Prostate gland (tissue), 2 donors: ENCODE results near the gene CSAD. TPM values are rescaled to one million over a fixed set of nuclear protein-coding genes. Genes with fewer than 3 reads are reported as not detected.
A peak's percentile ranks its signal among the peaks of the same experiment; 100 is the strongest.
"Not testable (repeated sequence)": the region's sequence is repeated elsewhere in the genome, so short reads cannot be mapped to it uniquely, and the experiment has no call there.

Experiments used
- DNase-seq: peaks from one replicate; pipeline ENCODE4 v3.0.0-alpha.2; 2019; ENCODE audit warnings: low spot score
- H3K27ac ChIP-seq, 2 donors: fragments of 200-600 bp; sonication (generic); 2 replicates each; pipeline ENCODE4 v1.5.1; 2017 to 2019
- H3K27me3 ChIP-seq: fragments of 200-600 bp; sonication (generic); replicated peaks from 2 replicates; pipeline ENCODE4 v1.5.1; 2019; ENCODE audit not compliant: insufficient read depth
- H3K36me3 ChIP-seq, 2 donors: fragments of 200-600 bp; sonication (generic); 1 replicate in 1 of 2; 2 replicates in 1 of 2; pipeline versions ENCODE4 v1.5.1 to v1.8.1; 2017 to 2019
- H3K4me1 ChIP-seq: fragments of 200-600 bp; sonication (generic); replicated peaks from 2 replicates; pipeline ENCODE4 v1.5.1; 2019
- H3K4me3 ChIP-seq, 2 donors: fragments of 200-600 bp; sonication (generic); 2 replicates each; pipeline ENCODE4 v1.5.1; 2017 to 2019
- H3K9me3 ChIP-seq: fragments of 200-600 bp; sonication (generic); 2 replicates; pipeline ENCODE4 v1.5.1; 2017
- POLR2A ChIP-seq: fragments of 450-650 bp; IDR thresholded peaks from one replicate; pipeline ENCODE4 v1.6.1; 2016; ENCODE audit warnings: antibody characterized with exemption, mild to moderate bottlenecking
- POLR2AphosphoS5 ChIP-seq: sonication (generic); formaldehyde crosslinking; IDR thresholded peaks from one replicate; pipeline ENCODE4 v1.6.1; 2017; ENCODE audit warnings: antibody characterized with exemption
- WGBS: methylation state at CpG from one replicate; pipeline ENCODE4 v1.1.5; 2018; 5-methylcytosine and 5-hydroxymethylcytosine counted together
- intact Hi-C: fragments of 100-400 bp; cut with DNase I; formaldehyde crosslinking; loops from one replicate; pipeline ENCODE4 v1.14.2; 2022
- total RNA-seq, 2 donors: library from RNA; depleted of rRNA; stranded (reverse); fragments of >200 nt; gene quantifications; one replicate each; pipeline ENCODE4 v1.1.0, GENCODE V29; 2016
- TF ChIP-seq, protein P1 (sequence below), 4 experiments: fragments of 200-600 bp in 2 of 4; fragments of 450-650 bp in 2 of 4; sonication (generic) in 2 of 4; IDR thresholded peaks; 1 replicate in 3 of 4; 2 replicates in 1 of 4; pipeline ENCODE4 v1.5.1; 2016 to 2019; ENCODE audit warnings: antibody characterized with exemption in 4 of 4, mild to moderate bottlenecking in 2 of 4, moderate library complexity in 2 of 4

Gene CSAD
- total RNA-seq, 2 donors from 2014 or later: 30.8 to 92.5 TPM

DNA sequence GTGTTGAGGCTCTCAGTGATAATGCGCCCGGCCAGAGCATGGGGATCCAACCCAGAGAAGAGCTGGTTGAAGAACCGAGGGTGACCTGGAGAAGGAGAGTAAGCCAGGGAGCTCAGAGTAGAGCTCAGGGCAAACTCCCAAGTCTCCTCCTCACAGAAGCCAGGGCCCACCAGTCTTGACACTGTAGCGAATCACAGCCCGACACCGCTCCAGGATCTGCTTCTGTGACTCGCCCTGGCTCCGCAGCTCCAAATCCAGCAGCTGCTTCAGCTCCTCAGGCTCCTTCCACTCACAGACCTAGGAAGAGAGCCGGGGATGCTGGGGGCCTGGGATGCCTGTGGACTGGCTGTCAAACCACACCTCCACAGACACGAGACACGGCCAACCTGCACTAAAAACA lies 8.4 kb downstream of the CSAD start:
- peaks cover 21% of the 10 kb centered on the region for H3K4me1 ChIP-seq
- no peak for DNase-seq
- H3K27me3 ChIP-seq: no peaks in the 10 kb centered on the region
- intact Hi-C loops: no loop called here
- WGBS: 60% methylated on average over 11 of the region's 11 CpGs
- no peaks in the 10 kb centered on the region for H3K36me3 ChIP-seq
- TF ChIP-seq, protein P1, sequence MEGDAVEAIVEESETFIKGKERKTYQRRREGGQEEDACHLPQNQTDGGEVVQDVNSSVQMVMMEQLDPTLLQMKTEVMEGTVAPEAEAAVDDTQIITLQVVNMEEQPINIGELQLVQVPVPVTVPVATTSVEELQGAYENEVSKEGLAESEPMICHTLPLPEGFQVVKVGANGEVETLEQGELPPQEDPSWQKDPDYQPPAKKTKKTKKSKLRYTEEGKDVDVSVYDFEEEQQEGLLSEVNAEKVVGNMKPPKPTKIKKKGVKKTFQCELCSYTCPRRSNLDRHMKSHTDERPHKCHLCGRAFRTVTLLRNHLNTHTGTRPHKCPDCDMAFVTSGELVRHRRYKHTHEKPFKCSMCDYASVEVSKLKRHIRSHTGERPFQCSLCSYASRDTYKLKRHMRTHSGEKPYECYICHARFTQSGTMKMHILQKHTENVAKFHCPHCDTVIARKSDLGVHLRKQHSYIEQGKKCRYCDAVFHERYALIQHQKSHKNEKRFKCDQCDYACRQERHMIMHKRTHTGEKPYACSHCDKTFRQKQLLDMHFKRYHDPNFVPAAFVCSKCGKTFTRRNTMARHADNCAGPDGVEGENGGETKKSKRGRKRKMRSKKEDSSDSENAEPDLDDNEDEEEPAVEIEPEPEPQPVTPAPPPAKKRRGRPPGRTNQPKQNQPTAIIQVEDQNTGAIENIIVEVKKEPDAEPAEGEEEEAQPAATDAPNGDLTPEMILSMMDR (IDR thresholded peaks at IDR 0.05): no peak
- no peak for TF ChIP-seq POLR2AphosphoS5
- TF ChIP-seq POLR2A: no peak
- no peak overlapping the region for H3K4me3 ChIP-seq
- H3K9me3 ChIP-seq: no peaks in the 10 kb centered on the region
- H3K27ac ChIP-seq: peak overlapping the region; percentile 6 to 61

DNA sequence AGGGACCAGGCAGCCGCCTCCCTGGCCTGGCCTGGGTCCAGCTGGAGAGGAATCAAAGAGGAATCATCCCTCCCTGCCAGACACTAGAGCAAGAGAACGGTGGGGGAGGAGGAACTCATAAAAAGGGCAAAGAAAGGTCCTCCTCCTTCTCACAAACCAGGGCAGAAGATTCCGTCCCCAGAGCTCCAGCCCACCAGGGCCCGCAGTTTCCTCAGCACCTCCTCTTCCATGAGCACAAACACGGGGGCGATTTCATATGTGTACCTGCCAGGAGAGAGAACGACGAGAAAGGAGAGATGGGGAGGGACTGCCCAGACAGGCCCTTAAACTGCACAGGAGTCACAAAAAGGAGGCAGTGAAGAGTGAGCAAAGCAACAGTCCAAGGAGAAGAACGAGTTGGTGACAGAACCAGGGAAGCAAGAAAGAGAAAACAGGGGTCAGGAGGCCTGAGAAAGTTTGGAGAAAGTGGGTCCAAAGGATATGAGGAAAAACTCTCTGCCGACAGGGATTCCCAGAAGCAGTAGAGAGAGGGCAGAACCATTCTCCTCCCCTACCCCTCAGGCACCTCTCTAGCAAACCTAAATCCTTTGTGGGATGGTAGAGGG lies 8.9 kb downstream of the CSAD start:
- WGBS: 12% methylated on average over 10 of the region's 10 CpGs
- Histone ChIP-seq H3K27me3 (no peaks in the 10 kb centered on the region), H3K27ac (peak overlapping the region; percentile 6 to 61), H3K4me1 (peaks cover 21% of the 10 kb centered on the region), H3K9me3 (no peaks in the 10 kb centered on the region), H3K4me3 (no peak overlapping the region), H3K36me3 (no peaks in the 10 kb centered on the region)
- DNase-seq: peak; percentile 47
- intact Hi-C loops: no loop called here
- TF ChIP-seq POLR2AphosphoS5 (peak; percentile 41), POLR2A (no peak)

DNA sequence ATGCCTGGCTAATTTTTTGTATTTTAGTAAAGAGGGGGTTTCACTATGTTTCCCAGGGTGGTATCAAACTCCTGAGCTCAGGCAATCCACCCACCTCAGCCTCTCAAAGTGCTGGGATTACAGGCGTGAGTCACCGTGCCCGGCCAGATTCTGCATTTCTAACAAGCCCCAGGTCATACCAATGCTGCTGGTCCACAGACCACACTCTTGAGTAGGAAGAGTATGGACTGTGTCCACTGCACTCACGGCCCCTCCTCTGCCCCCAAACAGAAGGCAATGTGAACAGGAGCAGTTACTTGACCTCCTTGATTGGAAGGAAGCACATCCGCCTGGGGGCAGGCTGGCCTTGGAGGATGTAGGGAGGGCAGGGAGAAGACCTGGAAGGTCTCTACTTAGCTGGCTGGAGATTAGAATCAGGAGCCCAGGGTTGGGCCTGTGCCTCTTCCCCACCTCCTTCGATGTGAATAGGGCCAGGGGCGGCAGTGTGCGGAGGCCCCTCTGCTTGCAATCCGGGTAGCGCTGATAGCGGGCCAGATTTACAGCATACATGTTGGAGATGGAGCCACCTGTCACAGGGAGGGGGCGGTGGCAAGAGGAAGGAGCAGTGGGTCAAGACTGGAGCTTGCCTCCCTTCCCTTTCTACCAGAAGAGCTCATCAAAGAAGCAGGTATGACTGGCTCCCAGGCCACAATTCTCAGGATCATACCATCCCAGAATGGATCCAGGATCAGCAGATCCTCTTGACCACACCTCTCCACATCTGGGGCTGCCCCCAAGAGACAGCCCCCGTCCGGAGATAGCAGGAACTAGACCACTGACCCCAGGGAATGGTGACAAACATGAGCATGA lies 9.6 kb downstream of the CSAD start:
- Histone ChIP-seq H3K4me1 (peaks cover 21% of the 10 kb centered on the region), H3K9me3 (no peaks in the 10 kb centered on the region), H3K36me3 (no peaks in the 10 kb centered on the region), H3K27ac (peak overlapping the region; percentile 6 to 61), H3K4me3 (no peak overlapping the region), H3K27me3 (no peaks in the 10 kb centered on the region)
- DNase-seq: no peak
- intact Hi-C loops: no loop called here
- WGBS: 73% methylated on average over 14 of the region's 14 CpGs
- TF ChIP-seq POLR2A: no peak

DNA sequence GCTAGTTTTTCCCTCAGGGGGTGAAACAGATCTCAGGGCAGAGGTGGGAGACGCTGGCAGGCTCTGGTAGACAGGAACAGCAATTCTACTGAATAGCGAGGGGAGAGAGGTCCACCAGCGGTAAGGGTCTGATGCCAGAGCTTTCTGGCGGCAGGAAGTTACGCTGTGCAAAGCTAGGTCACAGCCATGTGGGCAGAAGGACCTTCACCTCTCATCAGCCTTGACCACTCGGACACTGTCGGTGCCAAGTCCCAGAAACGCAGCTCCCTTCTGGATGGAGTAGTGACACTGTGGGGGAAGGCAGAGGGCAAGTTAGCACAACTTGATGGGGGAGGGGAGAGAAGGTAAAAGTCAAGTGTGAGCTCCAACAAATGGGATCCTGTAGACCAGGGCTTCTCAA lies 10.5 kb downstream of the CSAD start:
- intact Hi-C loops: no loop called here
- Histone ChIP-seq H3K4me1 (peaks cover 18% of the 10 kb centered on the region), H3K27me3 (no peaks in the 10 kb centered on the region), H3K27ac (no peak overlapping the region), H3K36me3 (no peaks in the 10 kb centered on the region), H3K9me3 (no peaks in the 10 kb centered on the region), H3K4me3 (no peak overlapping the region)
- no peak for DNase-seq
- TF ChIP-seq, protein P1 (IDR thresholded peaks at IDR 0.05): no peak
- TF ChIP-seq POLR2A (no peak), POLR2AphosphoS5 (no peak)
- WGBS: 88% methylated on average over 8 of the region's 8 CpGs

- Histone ChIP-seq H3K36me3 (no peaks in the 10 kb centered on the region), H3K4me3 (no peak overlapping the region), H3K4me1 (peaks cover 15% of the 10 kb centered on the region), H3K27ac (no peak overlapping the region), H3K27me3 (no peaks in the 10 kb centered on the region), H3K9me3 (no peaks in the 10 kb centered on the region)
- DNase-seq: no peak
- WGBS: 94% methylated on average over 7 of the region's 7 CpGs
- TF ChIP-seq POLR2AphosphoS5: no peak
- TF ChIP-seq POLR2A: no peak
- TF ChIP-seq, protein P1 (IDR thresholded peaks at IDR 0.05): no peak
- intact Hi-C loops: no loop called here
Observed at GRCh38 chr12:53169644-53170043, 11.1 kb downstream of the CSAD start.

DNA sequence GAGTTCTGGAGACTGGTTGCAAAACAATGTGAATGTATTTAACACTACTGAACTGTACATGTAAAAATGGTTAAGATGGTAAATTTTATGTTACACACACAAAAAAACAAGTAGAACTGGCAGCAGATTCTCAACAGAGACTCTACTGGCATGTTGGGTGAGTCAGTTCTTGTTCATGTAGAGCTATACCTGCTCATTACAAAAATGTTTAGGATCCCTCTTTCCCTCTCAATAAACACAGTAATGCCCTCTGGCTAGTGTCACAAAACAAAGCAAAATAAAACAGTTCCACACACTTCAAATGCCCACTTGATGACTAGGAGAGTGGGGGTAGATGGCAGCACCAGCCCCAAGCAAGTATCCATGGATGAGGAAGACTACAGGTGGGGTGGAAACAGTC lies 13.9 kb downstream of the CSAD start:
- Histone ChIP-seq H3K36me3 (no peaks in the 10 kb centered on the region), H3K9me3 (no peaks in the 10 kb centered on the region), H3K27ac (no peak overlapping the region), H3K4me1 (peaks cover 9% of the 10 kb centered on the region), H3K27me3 (no peaks in the 10 kb centered on the region), H3K4me3 (no peak overlapping the region)
- TF ChIP-seq POLR2AphosphoS5: no peak
- no peak for TF ChIP-seq POLR2A
- TF ChIP-seq, protein P1 (IDR thresholded peaks at IDR 0.05): no peak
- no peak for DNase-seq
- intact Hi-C loops: no loop called here

DNA sequence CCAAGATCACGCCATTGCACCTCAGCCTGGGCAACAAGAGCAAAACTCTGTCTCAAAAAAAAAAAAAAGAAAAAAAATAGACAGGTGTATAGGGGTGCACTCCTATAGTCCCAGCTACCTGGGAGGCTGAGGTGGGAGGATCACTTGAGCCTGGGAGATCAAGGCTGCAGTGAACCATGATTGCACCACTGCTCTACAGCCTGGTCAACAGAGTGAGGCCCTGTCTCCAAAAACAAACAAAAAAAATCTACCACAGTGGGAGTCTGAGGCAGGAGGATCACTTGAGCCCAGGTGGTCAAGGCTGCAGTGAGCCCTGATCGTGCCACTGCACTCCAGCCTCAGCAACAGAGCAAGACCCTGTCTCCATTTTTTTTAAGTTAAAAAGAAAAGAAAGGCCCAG lies 17.7 kb downstream of the CSAD start:
- H3K36me3 ChIP-seq, H3K27ac ChIP-seq, H3K4me3 ChIP-seq, DNase-seq, H3K4me1 ChIP-seq, H3K9me3 ChIP-seq, H3K27me3 ChIP-seq, intact Hi-C loops: not testable (repeated sequence)
- WGBS: 100% methylated on average over 2 of the region's 2 CpGs
